CD4-positive, alpha-beta T cell treated with Interleukin-6 for 4 hours (primary cell): ENCODE measurements around the gene PHC2.
"Not testable (repeated sequence)": the region's sequence is repeated elsewhere in the genome, so short reads cannot be mapped to it uniquely, and the experiment has no call there.

Experiments
- DNase-seq: peaks from one replicate; pipeline ENCODE4 v3.0.0-alpha.2; 2020; ENCODE audit warnings: mixed read lengths

Gene PHC2

GRCh38 chr1:33329600-33330305 lies 101.1 kb downstream of the PHC2 start:
- no peak for DNase-seq

DNA sequence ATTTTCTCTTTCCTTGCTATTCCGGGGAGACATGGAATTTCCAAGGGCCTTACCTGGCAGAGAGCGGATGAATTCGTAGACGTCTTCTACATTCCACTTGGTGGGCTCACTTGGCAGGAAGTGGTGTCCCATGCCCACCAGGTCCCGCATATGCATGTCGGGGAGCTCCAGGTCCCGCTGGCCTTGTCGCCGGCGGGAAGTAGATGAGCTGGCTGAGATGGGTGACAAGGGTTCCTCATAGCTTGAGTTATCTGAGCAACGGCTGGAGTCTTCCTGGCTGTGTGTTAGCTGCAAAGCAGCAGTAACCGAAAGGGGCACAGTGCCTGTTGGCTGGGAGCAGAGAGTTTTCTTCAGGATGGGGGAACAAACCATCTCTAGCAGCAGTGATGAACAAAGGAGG lies 102.1 kb downstream of the PHC2 start:
- DNase-seq, result no peak

GRCh38 chr1:33327587-33328325 lies 103.1 kb downstream of the PHC2 start:
- DNase-seq, result no peak

DNA sequence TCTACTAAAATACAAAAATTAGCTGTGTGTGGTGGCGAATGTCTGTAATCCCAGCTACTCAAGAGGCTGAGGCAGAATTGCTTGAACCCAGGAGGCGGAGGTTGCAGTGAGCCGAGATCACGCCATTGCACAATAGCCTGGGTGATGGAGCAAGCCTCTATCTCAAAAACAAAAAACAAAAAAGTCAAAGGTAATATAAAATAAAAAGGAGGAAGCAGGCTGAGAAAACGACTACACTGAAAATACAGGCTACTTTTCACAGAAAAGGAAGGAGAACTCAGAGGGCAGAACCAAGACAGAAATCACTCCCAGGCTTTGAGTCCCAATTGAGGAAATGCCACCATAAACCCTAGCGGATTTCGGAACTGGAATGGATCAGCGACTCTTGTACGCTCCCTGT lies 104.1 kb downstream of the PHC2 start:
- no peak for DNase-seq

DNA sequence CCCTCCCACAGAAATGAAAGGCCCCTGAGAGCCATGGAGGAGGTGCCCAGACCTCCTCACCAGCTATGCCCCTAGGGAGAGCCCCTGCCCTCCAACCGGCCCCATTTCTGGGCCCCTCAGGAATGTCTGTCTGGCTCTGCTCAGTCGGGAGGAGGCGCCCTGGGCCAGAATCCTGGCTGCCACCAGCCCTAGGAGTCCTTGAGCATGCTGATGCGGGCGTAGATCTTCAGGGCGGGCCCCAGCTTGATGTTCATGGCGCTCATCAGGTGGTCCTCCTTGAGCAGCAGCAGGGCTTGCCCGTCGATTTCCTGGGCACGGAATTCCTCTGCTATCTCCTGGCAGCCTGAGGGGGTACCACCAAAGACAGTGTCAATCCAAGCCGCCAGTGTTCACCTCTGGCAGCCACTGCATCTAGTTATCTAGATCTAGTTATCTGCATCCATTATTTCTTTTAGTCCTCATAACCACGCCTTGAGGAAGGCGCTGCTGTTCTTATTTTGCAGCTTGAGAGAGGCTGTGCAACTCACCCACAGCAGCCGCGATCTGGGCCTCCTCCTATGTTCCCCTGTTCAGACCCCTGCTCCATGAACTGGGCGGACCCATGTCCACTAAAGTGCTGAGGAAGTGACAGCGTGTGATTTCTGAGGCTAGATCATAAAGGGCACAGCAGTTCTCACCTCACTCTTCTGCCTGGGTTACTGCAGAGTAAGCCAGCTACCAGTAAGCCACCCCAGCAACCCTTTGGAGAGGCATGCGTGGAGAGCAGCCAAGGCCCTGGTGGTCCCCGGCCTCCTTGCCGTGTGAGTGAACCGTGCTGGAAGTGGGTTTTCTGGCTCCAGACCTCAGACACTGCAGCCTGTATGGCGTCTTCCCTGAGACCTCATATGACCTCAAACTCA lies 106.0 kb downstream of the PHC2 start:
- no peak for DNase-seq

- no peak for DNase-seq
Measured at GRCh38 chr1:33323663-33324477, 107.0 kb downstream of the PHC2 start.

DNA sequence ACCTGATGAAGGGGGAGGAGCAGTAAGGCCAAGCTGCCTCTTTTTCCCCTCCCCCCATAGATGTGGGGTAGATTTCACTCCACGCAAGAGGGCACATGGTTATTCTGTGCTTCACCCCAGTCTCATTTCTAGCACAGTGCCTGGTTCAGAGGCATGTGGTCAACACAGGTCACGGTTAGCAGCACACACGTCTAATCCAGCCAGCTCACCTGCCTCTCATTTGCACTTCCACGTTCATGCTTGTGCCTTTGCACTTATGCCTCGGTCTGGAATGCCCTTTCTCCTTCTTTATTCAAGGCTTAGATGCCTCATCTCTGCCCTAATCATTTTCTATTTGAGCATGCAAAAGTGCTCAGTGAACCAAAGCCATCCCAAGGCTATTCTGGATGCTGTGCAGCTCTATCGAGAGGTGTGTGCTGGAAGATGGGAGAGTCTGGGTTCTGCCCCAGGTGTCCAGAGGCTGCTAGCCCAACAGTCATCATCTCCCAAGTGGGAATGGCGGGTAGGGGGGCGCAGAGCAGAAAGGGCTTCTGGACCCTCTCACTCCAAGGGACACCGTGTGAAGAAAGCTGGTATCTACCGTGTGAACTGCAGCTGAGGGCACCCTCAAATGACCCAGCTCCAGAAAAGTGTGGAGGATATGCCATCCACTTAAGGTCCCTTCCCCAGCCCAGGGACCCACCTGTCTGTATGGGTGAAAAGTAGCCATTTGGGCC lies 107.9 kb downstream of the PHC2 start:
- DNase-seq, result no peak

DNA sequence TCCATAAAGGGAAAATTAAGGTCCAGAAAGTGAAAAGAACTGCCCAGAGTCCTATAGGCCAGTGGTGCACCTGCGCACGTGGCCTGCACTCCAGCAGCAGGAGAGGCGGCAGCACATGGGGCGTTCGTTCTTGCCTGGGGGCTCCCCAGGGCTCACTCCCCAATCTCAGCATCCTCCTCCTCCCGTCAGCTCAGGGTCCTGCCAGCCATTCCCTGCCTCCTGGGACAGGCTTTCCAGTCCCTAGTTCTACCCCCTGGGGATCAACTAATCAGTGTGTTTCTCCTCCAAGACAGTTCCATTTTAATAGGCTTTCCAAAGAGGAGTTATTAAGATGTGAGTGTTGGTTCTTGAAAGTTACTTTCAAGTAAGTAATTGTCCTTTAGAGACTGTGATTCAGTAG lies 108.8 kb downstream of the PHC2 start:
- no peak for DNase-seq

DNA sequence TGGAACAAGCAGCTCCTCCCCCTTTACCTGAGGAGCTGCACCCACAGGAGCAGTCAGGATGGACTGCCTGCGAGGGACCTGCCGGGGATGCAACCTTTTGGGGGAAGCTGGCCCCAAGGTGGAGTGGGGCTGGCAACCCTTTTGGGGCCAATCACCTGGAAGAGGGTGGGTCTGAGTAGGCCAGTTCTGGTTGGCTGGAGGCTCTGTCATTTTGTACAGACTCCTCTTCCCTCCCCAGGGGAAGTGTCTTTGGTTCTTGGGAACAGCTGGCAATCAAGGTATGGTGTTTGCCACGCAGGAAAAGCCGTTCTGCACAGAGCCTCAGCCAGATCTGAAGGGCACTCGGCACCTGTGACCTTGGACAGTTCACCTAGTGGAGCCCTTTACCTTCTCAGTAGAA lies 109.7 kb downstream of the PHC2 start:
- no peak for DNase-seq

DNA sequence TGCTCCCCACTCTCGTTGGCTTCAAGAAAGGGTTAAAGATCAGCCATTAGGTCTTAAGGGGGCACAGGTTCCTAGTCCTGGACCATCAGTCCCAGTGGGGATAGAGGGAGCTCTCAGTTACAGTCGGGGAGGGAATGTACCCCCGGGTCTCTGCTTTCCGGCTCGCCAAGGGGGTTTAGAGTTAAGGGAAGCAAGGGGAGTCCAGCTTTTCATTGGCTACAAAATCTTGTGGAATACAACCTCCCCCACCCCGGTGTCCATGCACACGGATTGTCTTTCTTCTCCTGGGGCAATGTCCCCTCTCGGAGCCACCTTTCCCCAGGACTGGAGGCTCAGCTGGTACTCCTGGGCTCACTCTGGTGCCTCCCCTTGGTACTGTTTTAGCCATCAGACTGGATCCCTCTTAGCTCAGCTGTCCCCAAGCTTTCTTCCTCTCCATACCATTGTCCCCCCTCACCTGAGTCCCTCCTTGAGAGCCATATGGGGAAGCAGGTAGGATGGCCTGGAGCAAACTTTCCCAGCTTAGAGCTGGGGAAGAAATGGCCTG lies 110.2 kb downstream of the PHC2 start, which contains the start of gene A3GALT2:
Gene A3GALT2, minus strand, starts transcription at position 480 of the 547 bp plus-strand sequence. Its CDS starts 0 bp downstream, at position 480.
- DNase-seq, result no peak

DNA sequence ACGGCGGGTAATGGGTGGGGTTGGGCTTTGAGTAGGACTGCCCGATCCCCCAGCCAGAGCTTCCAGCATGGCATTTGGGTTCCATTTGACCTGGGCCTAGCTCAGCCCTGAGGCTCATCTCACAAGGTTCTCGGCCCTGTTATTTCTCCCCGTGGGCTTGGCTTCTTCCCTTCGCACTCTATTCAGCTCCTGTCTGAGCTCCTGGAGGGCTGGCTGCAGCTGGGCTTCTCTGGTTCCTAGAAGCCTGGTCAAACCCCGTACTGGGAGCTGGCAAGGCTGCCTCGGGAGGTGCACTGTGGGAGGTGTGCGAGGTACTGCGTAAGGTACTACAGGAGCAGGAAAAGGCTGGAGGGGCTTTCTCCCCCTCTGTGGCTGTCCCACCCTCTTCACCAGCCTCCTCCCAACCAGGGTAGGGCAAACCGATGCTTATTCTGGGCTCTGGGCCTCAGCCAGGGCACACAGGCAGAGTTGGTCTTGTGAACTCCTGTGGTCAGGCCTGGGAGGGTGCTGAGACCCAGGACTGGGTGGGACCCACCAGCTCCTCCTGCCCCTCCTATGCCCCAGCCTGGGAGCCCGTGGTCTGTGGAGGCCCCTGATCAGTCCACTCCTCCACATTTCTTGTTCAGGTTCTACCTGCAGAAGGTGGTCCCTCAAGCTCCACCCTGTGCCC lies 110.8 kb downstream of the PHC2 start:
- DNase-seq, result no peak

- no peak for DNase-seq
Measured at GRCh38 chr1:33319186-33319948, 111.5 kb downstream of the PHC2 start.

DNA sequence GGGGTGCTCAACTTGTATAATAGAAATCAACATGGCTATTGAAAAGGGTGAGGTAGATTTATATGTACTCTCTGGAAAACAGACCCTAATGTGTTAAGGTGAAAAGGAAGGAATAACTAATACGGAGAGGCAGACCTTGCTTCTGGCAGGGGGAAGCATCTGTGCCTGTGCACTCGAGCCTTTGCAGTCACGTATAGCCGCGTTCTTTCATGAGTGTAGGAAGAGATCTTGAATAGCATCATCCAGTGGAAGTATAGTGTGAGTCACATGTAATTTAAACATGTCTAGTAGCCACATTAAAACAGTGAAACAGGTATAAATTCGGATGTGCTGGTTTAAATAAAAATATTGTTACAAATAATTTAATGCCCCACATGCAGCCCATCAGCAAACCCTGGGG lies 112.9 kb downstream of the PHC2 start:
- no peak for DNase-seq

DNA sequence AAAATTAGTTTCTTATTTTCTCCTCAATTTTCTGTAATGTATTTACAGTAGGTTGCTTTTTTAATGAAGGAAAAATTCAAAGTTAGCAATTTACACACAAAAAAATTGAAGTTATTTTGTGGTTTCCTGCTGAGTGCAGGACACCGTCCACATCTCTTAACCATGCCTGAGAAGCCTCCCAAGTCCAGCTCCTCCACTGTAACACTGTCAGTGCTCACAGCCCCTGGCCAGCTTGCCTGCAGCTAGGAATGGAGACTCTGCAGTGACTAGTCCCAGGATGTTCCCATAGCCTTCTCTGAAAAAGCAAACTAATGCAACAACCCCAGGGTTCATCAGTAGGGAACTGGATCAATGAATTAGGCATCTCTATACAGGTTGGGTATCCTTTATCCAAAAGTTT lies 113.5 kb downstream of the PHC2 start:
- DNase-seq, result no peak

- no peak for DNase-seq
Measured at GRCh38 chr1:33316601-33317000, 114.3 kb downstream of the PHC2 start.

DNA sequence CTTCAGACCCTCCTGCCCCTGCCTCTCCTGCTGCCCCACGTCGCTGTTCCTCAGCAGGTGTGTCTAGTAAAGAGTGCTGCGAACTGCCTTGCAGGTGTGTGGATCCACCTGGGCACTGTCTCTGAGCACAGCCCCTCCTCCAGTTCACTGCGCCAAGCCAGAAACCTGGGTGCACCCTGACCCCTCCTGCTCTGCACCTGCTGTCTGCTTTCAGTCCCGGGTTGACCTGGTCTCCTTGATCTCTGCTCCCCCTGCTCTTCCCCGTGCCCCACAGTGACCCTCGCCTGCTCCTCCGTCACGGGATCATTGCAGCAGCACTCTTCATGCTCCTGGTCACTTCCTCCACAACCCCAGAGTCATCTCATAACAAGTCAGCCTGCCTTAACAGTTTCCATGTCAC lies 116.5 kb downstream of the PHC2 start:
- DNase-seq, result no peak

DNA sequence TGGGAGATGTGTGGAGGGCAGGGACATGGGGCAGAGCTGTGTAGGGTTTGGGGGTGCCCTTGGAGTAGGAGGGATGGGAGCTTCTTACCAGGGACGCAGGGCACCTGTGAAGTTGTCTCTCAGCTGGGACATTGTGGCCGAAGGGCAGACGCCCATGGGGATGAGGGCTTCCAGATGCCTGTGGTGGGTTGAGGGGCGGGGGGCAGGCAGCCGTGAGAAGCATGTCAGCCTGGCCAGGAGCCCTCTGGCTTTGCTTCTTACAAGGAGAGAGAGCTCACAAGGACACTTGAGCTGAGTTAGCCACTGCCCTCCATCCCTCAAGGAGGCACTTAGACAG lies 118.5 kb downstream of the PHC2 start:
- DNase-seq, result no peak

DNA sequence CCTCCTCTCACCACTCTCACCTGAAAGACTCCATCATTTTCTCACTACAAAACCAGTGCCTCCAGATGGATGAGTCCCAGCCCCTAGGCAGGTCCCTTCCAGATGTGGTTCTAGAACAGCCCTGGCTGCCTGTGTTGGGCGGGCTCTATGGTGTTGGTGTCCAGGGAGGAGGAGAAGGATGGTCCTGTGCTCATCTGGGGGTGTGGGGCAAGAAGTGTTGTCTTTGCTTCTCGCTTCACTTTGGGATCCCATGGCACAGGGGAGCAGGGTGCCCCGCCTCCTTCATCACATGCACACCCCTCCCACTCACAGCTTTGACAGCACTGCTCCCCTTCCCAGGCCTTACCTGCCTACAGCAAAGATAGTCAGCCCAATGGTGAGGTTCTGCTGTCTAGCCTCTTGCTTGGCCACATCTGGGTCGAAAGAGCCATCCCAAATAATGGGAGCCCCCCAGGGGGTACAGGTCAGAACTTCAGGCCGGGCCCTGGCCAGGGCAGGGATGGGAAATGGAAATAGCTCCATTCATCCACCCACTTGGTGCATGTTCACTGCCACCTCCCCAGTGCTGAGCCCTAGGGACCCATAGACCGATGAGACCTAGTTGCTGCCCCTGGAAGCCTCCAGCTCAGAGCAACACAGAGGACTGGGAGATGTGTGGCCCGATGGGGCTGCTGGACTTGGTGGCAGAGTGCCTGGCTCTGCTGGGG lies 119.0 kb downstream of the PHC2 start:
- DNase-seq, result no peak

DNA sequence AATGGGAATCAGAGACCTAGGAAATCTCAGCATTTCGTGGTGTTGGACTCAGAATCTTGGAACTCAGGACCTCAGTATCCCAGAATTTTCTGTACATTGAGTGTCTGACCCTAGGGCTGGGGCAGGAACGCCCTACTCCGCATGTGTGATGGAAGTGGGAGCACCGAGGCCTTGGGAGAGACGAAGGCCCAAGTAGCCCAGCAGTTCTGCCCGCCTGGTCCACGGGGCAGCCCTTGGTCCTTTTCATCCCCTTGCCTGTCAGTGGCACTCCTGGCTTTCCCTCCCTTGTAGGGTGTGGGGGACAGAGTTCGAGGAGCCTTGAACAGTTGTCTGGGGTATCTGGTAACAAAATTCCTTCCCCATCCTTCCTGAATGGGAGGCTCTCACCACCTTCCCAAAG lies 120.2 kb downstream of the PHC2 start:
- no peak for DNase-seq

GRCh38 chr1:33309351-33309750 lies 121.5 kb downstream of the PHC2 start:
- not testable (repeated sequence) for DNase-seq
